CD4-positive, alpha-beta T cell (primary cell): ENCODE data around the gene FBXO27. TPM values are rescaled to one million over a fixed set of nuclear protein-coding genes. Genes with fewer than 3 reads are reported as not detected.

Source experiments
- ATAC-seq: fragments of 200-7000 bp; cut with Tn5 transposase; one replicate; pipeline ENCODE4 v1.10.0; 2022; ENCODE audit warnings: mild to moderate bottlenecking; ENCODE audit not compliant: poor library complexity
- CTCF ChIA-PET: fragments of 350-600 bp; sonication (Branson Sonifier 250); formaldehyde crosslinking; loops from one replicate; lab custom pipeline; 2021; ENCODE audit warnings: antibody characterized with exemption, inconsistent platforms; lab: Charles Lee
- POLR2A ChIA-PET: fragments of 350-600 bp; sonication (Branson Sonifier 250); formaldehyde crosslinking; loops from one replicate; lab custom pipeline; 2021; ENCODE audit warnings: antibody characterized with exemption, inconsistent platforms; lab: Charles Lee
- DNase-seq, 14 experiments: peaks; one replicate each; pipeline ENCODE4 v3.0.0-alpha.2; 2013 to 2020; ENCODE audit warnings: mixed read lengths in 2 of 14
- H3K27ac ChIP-seq, 2 donors: one replicate each; pipeline versions ENCODE4 v1.5.1 to v1.7.0; 2013; ENCODE audit warnings: low read length in 2 of 2, low read depth in 1 of 2, mild to moderate bottlenecking in 1 of 2
- H3K27me3 ChIP-seq, 2 experiments: 1 replicate in 1 of 2; 2 replicates in 1 of 2; pipeline versions ENCODE4 v1.6.1 to v1.7.0; 2013; ENCODE audit warnings: low read length in 2 of 2, control low read depth in 1 of 2, mild to moderate bottlenecking in 1 of 2, moderate library complexity in 1 of 2; ENCODE audit not compliant: insufficient read depth in 2 of 2, control insufficient read depth in 1 of 2
- H3K36me3 ChIP-seq: one replicate; pipeline ENCODE4 v1.6.1; 2013; ENCODE audit warnings: low read length, control low read depth; ENCODE audit not compliant: insufficient read depth
- H3K4me1 ChIP-seq: one replicate; pipeline ENCODE4 v1.6.1; 2013; ENCODE audit warnings: low read length, control low read depth; ENCODE audit not compliant: insufficient read depth
- H3K4me3 ChIP-seq: one replicate; pipeline ENCODE4 v1.5.1; 2013; ENCODE audit warnings: mild to moderate bottlenecking, low read length, moderate library complexity
- H3K9me3 ChIP-seq, 2 experiments: 1 replicate in 1 of 2; 2 replicates in 1 of 2; pipeline versions ENCODE4 v1.6.1 to v1.7.0; 2013; ENCODE audit warnings: low read length in 2 of 2, mild to moderate bottlenecking in 2 of 2, control low read depth in 1 of 2, moderate library complexity in 1 of 2; ENCODE audit not compliant: control insufficient read depth in 1 of 2, insufficient read depth in 1 of 2
- H3K27ac Mint-ChIP-seq: one replicate; pipeline ENCODE4 v1.8.0; 2020; ENCODE audit warnings: mixed read lengths
- H3K27me3 Mint-ChIP-seq: one replicate; pipeline ENCODE4 v1.8.0; 2021; ENCODE audit warnings: mixed read lengths
- H3K36me3 Mint-ChIP-seq: one replicate; pipeline ENCODE4 v1.8.0; 2021; ENCODE audit warnings: low read depth, mixed read lengths
- H3K4me1 Mint-ChIP-seq: one replicate; pipeline ENCODE4 v1.8.0; 2021; ENCODE audit warnings: low read depth, mixed read lengths
- H3K4me3 Mint-ChIP-seq: one replicate; pipeline ENCODE4 v1.8.0; 2020; ENCODE audit warnings: mild to moderate bottlenecking, mixed read lengths
- H3K9me3 Mint-ChIP-seq: one replicate; pipeline ENCODE4 v1.8.0; 2020; ENCODE audit warnings: mixed read lengths
- intact Hi-C, 2 experiments: fragments of 100-400 bp; cut with DNase I in 1 of 2; cut with micrococcal nuclease in 1 of 2; formaldehyde crosslinking; loops; one replicate each; pipeline versions ENCODE4 v1.15.1 to v1.9.0; 2023 to 2025; cut with DNase I, micrococcal nuclease
- total RNA-seq, 174 experiments: library from RNA in 2 of 174; stranded (reverse) in 2 of 174; gene quantifications; one replicate each; pipeline ENCODE4 v1.2.3 and lab custom pipeline; 2021 to 2026
- TF ChIP-seq, protein P1 (sequence below): fragments of 200-600 bp; IDR thresholded peaks from one replicate; pipeline ENCODE4 v1.8.0; 2022; ENCODE audit warnings: antibody characterized with exemption, mild to moderate bottlenecking

FBXO27 gene
- total RNA-seq, 2 experiments from 2014 or later = 0.11 TPM; not detected in 1

DNA sequence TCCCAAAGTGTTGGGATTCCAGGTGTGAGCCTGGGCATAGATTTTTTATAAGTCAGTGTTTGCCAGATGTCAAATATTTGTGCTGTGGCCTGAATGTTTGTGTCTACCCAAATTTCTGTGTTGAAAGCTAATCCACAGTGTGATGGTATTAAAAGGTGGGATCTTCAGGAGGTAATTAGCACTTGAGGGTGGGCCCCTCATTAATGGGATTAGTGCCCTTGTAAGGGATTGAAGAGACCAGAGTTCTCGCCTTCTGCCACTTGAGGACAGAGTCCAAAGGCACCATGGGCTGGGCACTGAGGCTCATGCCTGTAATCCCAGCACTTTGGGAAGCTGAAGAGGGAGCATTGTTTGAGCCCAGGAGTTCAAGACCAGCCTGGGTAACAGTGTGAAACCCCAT lies 47.1 kb downstream of the FBXO27 start:
- ChIA-PET CTCF (no interaction called here), POLR2A (no interaction called here)
- Mint-ChIP-seq H3K4me1 (no peaks in the 10 kb centered on the region), H3K27me3 (peaks cover 21% of the 10 kb centered on the region), H3K36me3 (no peaks in the 10 kb centered on the region), H3K9me3 (peaks cover 2% of the 10 kb centered on the region), H3K27ac (no peak overlapping the region), H3K4me3 (no peak overlapping the region)
- no peak for ATAC-seq
- H3K4me3 ChIP-seq = no peak overlapping the region
- H3K27me3 ChIP-seq = peaks cover 0 to 2% of the 10 kb centered on the region in 2 experiments
- no peak overlapping the region for H3K27ac ChIP-seq
- intact Hi-C loops = loop anchor here in 1 of 2 experiments (5.0 kb wide), 1 partner anchor 498 kb away; no protein-coding TSS in a partner anchor
- peaks cover 0 to 19% of the 10 kb centered on the region in 2 experiments for H3K9me3 ChIP-seq
- H3K4me1 ChIP-seq = no peaks in the 10 kb centered on the region
- no peak for DNase-seq
- TF ChIP-seq, protein P1, sequence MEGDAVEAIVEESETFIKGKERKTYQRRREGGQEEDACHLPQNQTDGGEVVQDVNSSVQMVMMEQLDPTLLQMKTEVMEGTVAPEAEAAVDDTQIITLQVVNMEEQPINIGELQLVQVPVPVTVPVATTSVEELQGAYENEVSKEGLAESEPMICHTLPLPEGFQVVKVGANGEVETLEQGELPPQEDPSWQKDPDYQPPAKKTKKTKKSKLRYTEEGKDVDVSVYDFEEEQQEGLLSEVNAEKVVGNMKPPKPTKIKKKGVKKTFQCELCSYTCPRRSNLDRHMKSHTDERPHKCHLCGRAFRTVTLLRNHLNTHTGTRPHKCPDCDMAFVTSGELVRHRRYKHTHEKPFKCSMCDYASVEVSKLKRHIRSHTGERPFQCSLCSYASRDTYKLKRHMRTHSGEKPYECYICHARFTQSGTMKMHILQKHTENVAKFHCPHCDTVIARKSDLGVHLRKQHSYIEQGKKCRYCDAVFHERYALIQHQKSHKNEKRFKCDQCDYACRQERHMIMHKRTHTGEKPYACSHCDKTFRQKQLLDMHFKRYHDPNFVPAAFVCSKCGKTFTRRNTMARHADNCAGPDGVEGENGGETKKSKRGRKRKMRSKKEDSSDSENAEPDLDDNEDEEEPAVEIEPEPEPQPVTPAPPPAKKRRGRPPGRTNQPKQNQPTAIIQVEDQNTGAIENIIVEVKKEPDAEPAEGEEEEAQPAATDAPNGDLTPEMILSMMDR = no peak
- no peaks in the 10 kb centered on the region for H3K36me3 ChIP-seq

DNA sequence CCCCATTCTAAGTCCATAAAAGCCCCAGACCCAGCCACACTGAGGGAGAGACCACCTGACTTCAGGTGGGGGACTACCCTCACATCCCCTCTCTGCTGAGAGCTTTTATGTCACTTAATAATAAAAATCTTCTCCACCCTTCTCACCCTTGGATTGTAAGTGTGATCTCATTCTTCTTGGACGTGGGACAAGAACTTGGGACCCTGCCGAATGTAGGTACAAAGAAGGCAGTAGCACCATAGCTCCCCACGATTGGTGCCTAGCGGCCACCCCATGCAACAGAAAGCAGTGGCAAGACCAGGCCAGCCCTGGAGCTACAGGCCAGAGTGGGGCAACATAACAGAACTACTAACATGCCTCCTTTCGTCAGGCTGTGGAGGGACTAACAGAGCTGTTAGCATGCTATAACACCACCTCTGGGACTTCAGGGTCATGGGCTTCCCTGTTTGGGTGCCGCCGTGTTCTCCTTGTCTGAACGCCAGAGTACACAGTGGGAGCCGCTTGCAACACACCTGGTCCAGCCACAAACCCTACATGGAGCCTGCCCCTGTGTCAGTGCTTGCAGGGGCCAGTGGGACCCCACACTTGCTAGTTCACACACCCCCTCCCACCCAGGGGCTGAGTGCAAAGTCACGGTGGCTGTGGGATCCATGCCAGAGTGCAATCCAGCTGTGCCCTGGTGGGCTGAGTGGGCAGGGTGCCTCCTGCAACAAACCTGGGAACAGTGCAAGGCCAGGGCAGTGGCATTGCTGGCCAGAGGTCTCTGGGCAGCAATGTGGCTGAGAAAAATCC lies 51.6 kb downstream of the FBXO27 start:
- CTCF ChIA-PET = no interaction called here
- POLR2A ChIA-PET = interaction anchor here (0.5 kb wide), 1 partner anchor 14 kb away, joined by 5 read pairs; no protein-coding TSS in a partner anchor
- intact Hi-C loops = no loop called here

DNA sequence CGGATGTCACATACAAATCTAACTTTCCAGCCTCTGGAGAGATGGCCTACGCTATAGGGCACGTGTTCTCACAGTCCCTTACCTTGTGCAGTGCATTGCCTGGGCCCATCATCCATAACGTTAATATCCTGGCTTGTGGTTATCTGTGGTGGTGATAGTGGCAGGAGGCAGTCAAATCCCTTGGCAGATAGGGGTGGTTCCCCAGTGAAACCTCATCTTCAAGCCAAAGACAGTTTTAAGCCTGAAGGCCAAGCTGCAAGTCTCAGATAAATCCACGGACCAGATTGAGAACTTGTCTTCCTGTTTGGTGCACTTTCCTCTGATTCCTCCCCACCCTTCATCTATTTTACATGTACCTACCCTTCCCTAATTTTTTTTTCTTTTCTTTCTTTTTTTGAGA lies 52.5 kb downstream of the FBXO27 start:
- peaks cover 2% of the 10 kb centered on the region for H3K9me3 Mint-ChIP-seq
- ATAC-seq (no peak), DNase-seq (no peak)
- H3K4me1 Mint-ChIP-seq = peaks cover 9% of the 10 kb centered on the region
- intact Hi-C loops = no loop called here
- Histone ChIP-seq H3K36me3 (no peaks in the 10 kb centered on the region), H3K4me1 (peaks cover 10% of the 10 kb centered on the region), H3K27me3 (peaks cover 17 to 18% of the 10 kb centered on the region in 2 experiments), H3K27ac (no peak overlapping the region), H3K4me3 (no peak overlapping the region), H3K9me3 (peaks cover 0 to 18% of the 10 kb centered on the region in 2 experiments)
- no peaks in the 10 kb centered on the region for H3K36me3 Mint-ChIP-seq
- CTCF ChIA-PET = no interaction called here
- peaks cover 41% of the 10 kb centered on the region for H3K27me3 Mint-ChIP-seq
- POLR2A ChIA-PET = interaction anchor here (0.5 kb wide), 1 partner anchor 13 kb away, joined by 5 read pairs; no protein-coding TSS in a partner anchor
- TF ChIP-seq, protein P1 = no peak
- no peak overlapping the region for H3K27ac Mint-ChIP-seq
- H3K4me3 Mint-ChIP-seq = no peak overlapping the region

More for the DNA sequence above, 51.6 kb downstream of the FBXO27 start:
- Mint-ChIP-seq H3K27ac (no peak overlapping the region), H3K4me3 (no peak overlapping the region), H3K9me3 (peaks cover 2% of the 10 kb centered on the region), H3K36me3 (no peaks in the 10 kb centered on the region), H3K4me1 (peaks cover 9% of the 10 kb centered on the region), H3K27me3 (peaks cover 36% of the 10 kb centered on the region)
- H3K4me3 ChIP-seq = no peak overlapping the region
- peaks cover 9 to 13% of the 10 kb centered on the region in 2 experiments for H3K27me3 ChIP-seq
- TF ChIP-seq, protein P1 = no peak
- H3K27ac ChIP-seq = no peak overlapping the region
- DNase-seq = no peak
- H3K4me1 ChIP-seq = peaks cover 5% of the 10 kb centered on the region
- ATAC-seq = no peak
- no peaks in the 10 kb centered on the region for H3K36me3 ChIP-seq
- H3K9me3 ChIP-seq = peaks cover 0 to 19% of the 10 kb centered on the region in 2 experiments
